ENCODE measurements around the gene NUP210. TPM values are rescaled to one million over a fixed set of nuclear protein-coding genes. Genes with fewer than 3 reads are reported as not detected.

Gene NUP210
- total RNA-seq, 1 donor: 140 TPM

Small RNA genes lying within 50 kb of the gene (small RNA-seq; reads per million reads assigned to genes)
- not detected for gene AC027124.2

Other genes with a start within 250 kb of the NUP210 start
- 12.1 TPM for gene HDAC11, start 60.0 kb upstream of the NUP210 start, total RNA-seq
- gene FBLN2, start 128.8 kb upstream of the NUP210 start, total RNA-seq: 8.3 TPM

Measured in hematopoietic multipotent progenitor cell (in vitro differentiated cells).